ENCODE data around the gene TMEM60.
"Not testable (repeated sequence)": the region's sequence is repeated elsewhere in the genome, so short reads cannot be mapped to it uniquely, and the experiment has no call there.

Gene TMEM60, protein sequence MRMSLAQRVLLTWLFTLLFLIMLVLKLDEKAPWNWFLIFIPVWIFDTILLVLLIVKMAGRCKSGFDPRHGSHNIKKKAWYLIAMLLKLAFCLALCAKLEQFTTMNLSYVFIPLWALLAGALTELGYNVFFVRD

DNA sequence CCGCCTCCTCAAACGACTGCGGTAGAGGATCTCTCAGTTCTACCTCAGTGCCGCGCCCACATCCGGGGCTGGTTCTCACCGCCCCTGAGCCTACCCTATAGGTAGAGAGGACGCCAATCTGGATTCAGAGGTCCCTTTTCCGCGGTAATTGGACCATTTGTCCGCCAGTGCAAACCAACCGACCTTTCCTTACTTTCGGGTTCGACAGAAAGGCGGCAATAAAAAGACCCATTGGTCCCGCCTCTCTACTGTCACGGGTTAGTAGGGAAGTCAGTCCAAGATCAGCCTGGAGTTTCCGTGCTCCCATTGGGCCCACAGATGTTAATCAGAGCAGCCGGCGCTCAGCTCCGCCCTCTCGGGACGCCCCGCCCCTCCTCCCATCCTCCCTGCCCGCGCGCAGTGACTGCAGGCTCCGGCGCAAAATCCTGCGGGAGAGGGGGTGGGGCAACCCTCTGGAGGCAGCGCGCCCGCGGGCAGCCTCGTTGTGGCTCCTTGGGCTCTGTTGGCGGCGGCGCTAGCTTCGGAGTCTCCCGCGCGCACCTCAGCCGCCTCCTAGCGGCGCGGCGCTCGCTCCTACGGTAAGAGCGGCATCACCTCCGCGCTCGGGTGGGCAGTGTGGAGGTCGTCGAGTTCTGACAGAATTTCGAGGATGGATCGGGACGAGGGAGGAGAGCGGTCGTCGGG, at the start of gene TMEM60, which contains the start of gene PHTF2:
TSS of gene TMEM60 (minus strand) at position 41 of the 684 bp plus-strand sequence. CDS start 4,061 bp downstream, outside the sequence.
TSS of gene PHTF2 (plus strand) at position 380 of the 684 bp plus-strand sequence.
- DNase-seq: peak; percentile 99

DNA sequence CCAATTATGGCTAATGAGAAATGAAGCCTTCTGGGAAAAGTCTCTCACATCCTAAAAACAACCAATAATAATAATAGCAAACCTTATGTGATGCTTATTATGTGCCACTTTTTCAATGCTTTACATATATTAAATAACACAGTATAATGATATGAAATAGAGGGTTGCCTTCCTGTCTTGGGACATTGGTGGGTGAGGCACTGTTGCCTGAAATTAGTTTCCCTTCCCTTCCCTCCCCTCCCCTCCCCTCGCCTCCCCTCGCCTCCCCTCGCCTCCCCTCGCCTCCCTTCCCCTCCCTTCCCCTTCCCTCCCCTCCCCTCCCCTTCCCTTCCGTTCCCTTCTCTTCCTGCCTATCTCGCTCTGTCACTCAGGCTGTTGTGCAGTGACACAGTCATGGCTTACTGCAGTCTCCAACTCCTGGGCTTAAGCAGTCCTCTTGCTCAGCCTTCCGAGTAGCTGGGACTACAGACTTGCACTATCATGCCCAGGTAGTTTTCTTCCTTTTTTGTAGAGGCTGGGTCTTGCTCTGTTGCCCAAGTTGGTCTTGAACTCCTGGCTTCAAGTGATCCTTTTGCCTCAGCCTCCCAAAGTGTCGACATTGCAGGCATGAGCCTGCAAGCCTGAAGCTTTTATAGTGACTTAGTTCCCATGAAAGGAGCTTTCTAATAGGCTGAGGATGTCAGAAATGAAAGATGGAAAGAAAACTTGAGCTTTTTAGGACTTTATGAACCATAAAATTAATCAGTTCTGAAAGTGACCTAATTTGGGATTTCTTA, 48.3 kb upstream of the TMEM60 start:
- DNase-seq: no peak

- no peak for DNase-seq
Observed at GRCh38 chr7:77843194-77843593, 45.0 kb upstream of the TMEM60 start.

DNA sequence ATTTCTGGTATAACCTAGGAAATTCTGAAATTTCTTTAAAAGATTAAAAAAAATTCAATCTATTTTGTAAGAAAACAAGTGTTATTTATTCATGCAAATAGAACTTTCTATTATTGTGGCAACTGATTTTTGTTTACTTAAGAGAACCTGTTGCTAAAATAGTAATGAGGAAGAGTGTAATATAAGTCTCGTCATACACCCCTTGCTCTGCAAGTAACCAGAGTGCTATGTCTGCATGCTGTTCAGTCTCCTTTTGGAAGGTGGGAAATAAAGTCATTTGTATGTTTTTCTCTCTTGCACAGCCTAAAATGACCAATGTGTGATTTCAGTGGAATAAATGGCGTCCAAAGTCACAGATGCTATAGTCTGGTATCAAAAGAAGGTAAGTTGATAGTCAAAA, 41.7 kb upstream of the TMEM60 start:
- no peak for DNase-seq

GRCh38 chr7:77838929-77839491, 40.8 kb upstream of the TMEM60 start:
- peak in 1 of 2 experiments; percentile 19 for DNase-seq

- DNase-seq: no peak
Observed at GRCh38 chr7:77837966-77838365, 39.7 kb upstream of the TMEM60 start.

DNA sequence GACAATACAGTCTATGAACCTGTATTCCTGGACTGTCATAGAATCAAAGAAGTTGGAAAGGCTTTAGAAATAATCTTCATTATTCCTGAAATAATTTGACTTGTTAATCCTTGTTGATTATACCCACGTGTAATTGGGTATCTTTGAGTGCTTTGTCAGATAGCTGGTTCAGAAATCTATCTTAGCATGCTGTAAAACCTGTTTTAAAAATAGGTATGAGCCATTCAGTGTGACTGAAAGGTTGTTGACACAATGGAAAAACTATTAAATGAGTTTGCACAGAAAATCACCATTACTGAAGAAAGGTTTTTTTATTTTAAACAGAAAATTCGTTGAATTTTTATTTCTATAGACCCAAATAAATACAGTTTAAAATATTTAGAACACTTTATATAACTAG, 39.0 kb upstream of the TMEM60 start:
- no peak for DNase-seq

DNA sequence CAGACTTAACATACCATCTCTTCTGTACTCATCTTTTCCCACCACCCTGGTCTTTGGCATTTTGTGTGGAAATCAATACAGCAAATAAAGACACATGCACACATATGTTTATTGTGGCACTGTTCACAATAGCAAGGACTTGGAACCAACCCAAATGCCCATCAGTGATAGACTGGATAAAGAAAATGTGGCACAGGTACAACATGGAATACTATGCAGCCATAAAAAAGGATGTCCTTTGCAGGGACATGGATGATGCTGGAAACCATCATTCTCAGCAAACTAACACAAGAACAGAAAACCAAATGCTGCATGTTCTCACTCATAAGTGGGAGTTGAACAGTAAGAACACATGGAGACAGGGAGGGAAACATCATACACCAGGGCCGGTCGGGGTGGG, 38.2 kb upstream of the TMEM60 start:
- not testable (repeated sequence) for DNase-seq

DNA sequence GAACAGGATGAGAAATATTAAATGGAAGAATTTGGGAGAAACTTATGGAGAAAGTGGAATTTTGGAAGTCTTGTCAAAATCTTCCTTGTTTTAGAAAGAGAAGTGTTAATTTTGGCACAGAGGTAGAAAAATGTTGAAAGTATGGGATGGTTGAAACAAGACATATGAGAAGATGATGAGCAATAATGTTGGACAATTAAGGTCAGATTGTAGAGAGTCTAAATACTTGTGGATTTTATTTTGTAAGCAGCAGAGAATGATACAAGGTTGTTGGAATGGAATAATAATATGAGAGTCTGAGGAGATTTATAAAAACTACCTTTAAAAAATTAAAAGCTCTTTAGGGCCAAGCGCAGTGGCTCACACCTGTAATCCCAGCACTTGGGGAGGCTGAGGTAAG, 34.9 kb upstream of the TMEM60 start:
- no peak for DNase-seq

- no peak for DNase-seq
Observed at GRCh38 chr7:77831953-77832352, 33.7 kb upstream of the TMEM60 start.

DNA sequence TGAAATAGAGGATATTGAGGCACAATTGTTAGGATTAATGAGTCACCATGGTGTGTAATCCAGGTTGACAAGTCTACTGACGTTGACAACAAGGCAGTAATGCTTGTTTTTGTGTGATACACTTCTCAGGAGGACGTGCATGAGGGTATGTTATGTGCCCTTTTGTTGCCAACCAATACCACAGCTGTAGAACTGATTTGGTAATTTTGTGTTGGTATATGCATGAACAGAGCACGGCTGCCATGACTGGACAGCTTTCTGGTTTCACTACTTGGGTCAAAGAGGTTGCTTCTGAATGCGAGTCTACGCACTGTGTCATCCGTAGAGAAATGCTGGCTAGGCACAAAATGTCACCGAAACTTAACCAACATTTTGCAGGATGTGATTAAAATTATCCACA, 33.2 kb upstream of the TMEM60 start:
- no peak for DNase-seq

DNA sequence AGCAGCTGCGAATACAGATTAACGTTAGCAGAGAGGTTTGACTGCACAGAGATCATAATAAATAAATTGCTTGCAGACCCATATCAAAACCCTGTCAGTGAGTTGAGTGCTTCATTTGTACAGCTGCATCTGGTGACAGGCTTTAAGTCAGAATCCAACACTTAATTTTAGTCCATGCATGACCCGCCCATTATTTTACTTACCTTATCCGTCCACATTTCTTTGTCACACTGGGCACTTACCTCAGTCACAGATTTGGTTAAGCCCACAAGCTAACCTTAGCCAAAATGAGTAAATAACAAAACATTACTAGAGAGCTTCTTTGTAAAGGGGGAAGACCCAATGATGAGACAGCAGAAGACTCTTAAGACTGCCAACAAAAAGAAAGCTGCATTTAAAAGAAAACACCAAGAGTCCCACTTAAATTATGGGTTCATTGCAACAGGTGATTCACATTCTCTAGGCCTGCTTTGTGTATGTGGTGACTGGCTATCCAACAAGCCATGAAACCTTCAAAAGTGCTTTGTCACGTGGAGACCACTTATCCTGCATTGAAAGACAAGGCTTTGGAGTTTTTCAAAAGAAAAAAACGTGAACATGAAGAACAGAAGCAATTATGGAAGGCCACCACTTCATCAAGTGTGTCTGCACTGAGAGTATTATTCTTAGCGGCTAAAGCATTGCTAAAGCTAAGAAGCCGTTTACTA, 32.6 kb upstream of the TMEM60 start:
- DNase-seq: peak; percentile 84 to 85

DNA sequence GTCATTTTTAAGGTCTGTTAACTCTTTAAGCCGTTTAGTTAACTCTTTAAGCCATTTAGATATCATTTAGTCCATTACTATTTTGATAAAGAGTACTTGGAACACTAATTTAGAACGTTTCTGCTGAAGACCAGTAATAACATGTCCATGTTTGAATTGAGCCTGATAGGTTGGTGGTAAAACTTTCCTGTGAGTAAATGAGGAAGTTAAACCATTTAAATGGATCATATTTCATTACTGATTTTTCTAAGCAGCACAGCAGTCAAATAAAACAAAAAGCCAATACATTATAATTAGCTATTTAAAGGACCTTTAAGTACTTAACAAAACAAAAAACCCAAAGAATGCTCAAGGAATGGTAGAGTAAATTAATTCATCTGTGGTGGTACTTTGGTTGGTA, 29.8 kb upstream of the TMEM60 start:
- no peak for DNase-seq

- no peak for DNase-seq
Observed at GRCh38 chr7:77826300-77826699, 28.1 kb upstream of the TMEM60 start.

DNA sequence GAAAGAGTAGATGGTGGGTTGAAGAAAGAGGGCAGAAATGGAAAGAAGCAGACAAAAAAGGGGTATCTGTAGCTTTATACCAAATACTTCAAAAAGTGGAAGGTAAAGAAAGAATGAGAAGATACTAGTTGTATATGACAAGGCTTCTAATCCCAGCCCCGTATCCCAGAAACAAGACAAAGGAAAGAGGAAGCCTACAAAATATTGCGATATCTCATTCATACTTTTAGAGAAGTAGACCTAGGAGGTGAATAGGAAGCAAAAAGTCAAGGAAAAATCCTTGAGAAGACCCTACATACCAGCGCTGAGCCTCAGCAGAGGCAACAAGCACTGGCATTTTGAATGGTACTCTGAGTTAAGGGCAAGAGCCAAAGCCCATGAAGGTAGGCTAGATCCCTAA, 26.9 kb upstream of the TMEM60 start:
- no peak for DNase-seq

DNA sequence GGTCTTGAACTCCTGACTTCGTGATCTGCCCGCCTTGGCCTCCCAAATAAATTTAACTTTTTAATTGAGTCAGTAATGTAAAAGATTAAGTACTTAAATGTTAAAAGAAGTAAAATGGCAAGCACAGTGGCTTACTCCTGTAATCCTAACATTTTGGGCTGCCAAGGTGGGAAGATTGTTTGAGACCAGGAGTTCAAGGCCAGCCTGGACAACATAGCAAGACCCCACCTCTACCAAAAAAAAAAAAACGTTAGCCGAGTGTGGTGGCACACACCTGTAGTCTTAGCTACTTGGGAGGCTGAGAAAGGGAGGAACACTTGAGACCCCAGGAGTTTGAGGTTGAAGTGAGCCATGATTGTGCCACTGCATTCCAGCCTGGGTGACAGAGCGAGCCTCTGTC, 26.4 kb upstream of the TMEM60 start:
- DNase-seq: no peak

GRCh38 chr7:77823787-77824186, 25.6 kb upstream of the TMEM60 start:
- no peak for DNase-seq

DNA sequence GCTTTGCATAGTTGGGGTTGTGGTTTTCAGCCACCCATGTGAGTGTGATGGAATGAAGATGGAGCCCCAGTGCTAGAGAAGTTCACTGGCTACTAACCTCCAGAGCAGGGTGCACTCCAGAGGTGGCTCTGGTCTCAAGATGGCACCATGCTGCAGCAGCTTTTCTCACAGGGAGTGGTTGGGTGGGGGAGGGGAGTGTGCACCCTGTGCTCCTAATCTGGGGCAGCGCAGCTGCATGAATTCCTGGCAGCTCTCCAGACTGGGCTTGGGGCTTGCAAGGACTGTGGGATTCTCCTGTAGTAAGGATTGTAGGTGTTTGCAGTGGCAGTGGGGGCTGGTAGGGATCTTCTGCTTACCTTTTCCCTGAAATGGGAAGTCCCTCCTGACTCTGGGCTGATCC, 24.0 kb upstream of the TMEM60 start:
- DNase-seq: no peak

- DNase-seq: no peak
Observed at GRCh38 chr7:77820967-77821366, 22.7 kb upstream of the TMEM60 start.

DNA sequence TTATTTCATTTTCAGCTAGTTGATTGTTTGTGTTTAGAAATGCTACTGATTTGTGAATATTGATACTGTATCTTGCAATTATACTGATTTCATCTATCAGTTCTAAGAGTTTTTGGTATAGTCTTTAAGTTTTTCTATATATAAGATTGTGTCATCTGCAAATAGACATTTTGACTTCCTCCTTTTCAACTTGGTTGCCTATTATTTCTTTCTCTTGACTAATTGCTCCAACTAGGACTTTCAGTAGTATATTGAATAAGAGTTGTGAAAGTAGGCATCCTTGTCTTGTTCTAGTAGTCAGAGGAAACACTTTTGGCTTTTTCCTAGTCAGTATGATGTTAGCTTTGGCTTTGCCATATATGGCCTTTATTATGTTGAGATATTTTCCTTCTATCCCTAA, 20.8 kb upstream of the TMEM60 start:
- no peak for DNase-seq

DNA sequence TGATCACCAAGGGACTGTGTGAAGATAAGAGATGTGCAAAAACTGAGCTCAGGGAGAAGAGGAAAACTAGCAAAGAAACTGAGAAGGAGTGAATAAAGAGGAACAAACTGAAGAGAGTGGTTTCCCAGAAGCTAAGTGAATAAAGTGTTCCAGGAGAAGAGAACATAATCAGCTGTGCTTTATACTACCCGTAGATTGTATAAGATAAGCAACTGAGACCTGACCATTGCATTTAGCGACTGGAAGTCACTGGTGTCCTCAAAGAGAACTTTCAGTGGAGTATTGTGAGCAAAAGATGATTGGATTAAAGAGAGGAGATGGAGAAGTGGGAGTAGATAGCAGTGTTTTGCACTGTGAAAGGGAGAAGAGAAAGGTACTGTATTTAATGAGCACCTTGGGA, 14.9 kb upstream of the TMEM60 start:
- DNase-seq: no peak

DNA sequence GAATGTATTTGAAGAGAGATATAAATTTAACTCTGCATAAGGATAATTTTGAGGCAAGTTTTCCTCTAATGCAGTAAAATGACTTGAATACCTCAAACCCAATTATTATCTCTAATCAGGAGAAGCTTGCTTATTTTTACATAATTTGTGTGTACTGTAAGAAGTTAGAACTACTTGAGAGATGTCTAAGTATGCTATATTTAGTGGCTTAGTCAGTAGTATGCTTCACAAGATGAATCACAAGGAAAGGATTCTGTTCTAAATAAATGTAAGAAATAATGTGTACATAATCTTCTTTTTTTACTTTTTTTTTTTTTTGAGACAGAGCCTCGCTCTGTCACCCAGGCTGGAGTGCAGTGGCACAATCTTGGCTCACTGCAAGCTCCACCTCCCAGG, 14.1 kb upstream of the TMEM60 start:
- DNase-seq: no peak
